ENCODE results near the gene CCNDBP1.
"Not testable (repeated sequence)": the region's sequence is repeated elsewhere in the genome, so short reads cannot be mapped to it uniquely, and the experiment has no call there.

The CCNDBP1 gene

GRCh38 chr15:43218908-43219706, 33.9 kb downstream of the CCNDBP1 start:
- DNase-seq: no peak

GRCh38 chr15:43219929-43220928, 35.0 kb downstream of the CCNDBP1 start:
- no peak for DNase-seq

GRCh38 chr15:43220991-43221403, 35.8 kb downstream of the CCNDBP1 start, which contains the start of gene EPB42:
EPB42 (minus strand) TSS chr15:43221018; CDS start chr15:43220825, 193 bp downstream.
- no peak for DNase-seq

- DNase-seq: no peak
Measured at GRCh38 chr15:43221422-43221821, 36.2 kb downstream of the CCNDBP1 start.

GRCh38 chr15:43225201-43225949, 40.2 kb downstream of the CCNDBP1 start:
- DNase-seq: peak; percentile 65

GRCh38 chr15:43225950-43226255, 40.7 kb downstream of the CCNDBP1 start:
- not testable (repeated sequence) for DNase-seq

GRCh38 chr15:43226436-43227305, 41.5 kb downstream of the CCNDBP1 start:
- no peak for DNase-seq

- DNase-seq: no peak
Measured at GRCh38 chr15:43229977-43230376, 44.8 kb downstream of the CCNDBP1 start.

- no peak for DNase-seq
Measured at GRCh38 chr15:43230640-43231115, 45.5 kb downstream of the CCNDBP1 start.

GRCh38 chr15:43232289-43232874, 47.2 kb downstream of the CCNDBP1 start:
- no peak for DNase-seq

- DNase-seq: no peak
Measured at GRCh38 chr15:43235536-43235935, 50.3 kb downstream of the CCNDBP1 start.

- DNase-seq: no peak
Measured at GRCh38 chr15:43237842-43238470, 52.8 kb downstream of the CCNDBP1 start.

GRCh38 chr15:43238671-43239131, 53.5 kb downstream of the CCNDBP1 start:
- DNase-seq: no peak

GRCh38 chr15:43239732-43240491, 54.7 kb downstream of the CCNDBP1 start:
- DNase-seq: no peak

GRCh38 chr15:43241100-43241499, 55.9 kb downstream of the CCNDBP1 start:
- DNase-seq: no peak

- DNase-seq: no peak
Measured at GRCh38 chr15:43242616-43243015, 57.4 kb downstream of the CCNDBP1 start.

GRCh38 chr15:43243020-43243645, 57.9 kb downstream of the CCNDBP1 start:
- no peak for DNase-seq

GRCh38 chr15:43244092-43244491, 58.9 kb downstream of the CCNDBP1 start:
- DNase-seq: no peak

GRCh38 chr15:43246261-43246774, 61.1 kb downstream of the CCNDBP1 start:
- no peak for DNase-seq
